GM19035 (cell line): Measurements from ENCODE around the gene YIPF7.

ENCODE experiments used
- ATAC-seq: cut with Tn5 transposase; IDR thresholded peaks from one replicate; pipeline ENCODE4 v1.9.1; 2021; ENCODE audit not compliant: unreplicated experiment

Gene YIPF7

GRCh38 chr4:44629280-44629866 is 22.1 kb downstream of the YIPF7 start:
- peak; percentile 98 for ATAC-seq

- ATAC-seq: no peak
These were observed 27.7 kb downstream of the YIPF7 start for GRCh38 chr4:44623676-44624075.

GRCh38 chr4:44616621-44617020 is 34.8 kb downstream of the YIPF7 start:
- ATAC-seq: no peak

GRCh38 chr4:44583393-44583792 is 68.0 kb downstream of the YIPF7 start:
- no peak for ATAC-seq

GRCh38 chr4:44580231-44580630 is 71.2 kb downstream of the YIPF7 start:
- ATAC-seq: no peak

GRCh38 chr4:44578954-44579353 is 72.5 kb downstream of the YIPF7 start:
- ATAC-seq: no peak
